HepG2 (cell line): ENCODE results near the gene WDR7. TPM values are rescaled to one million over a fixed set of nuclear protein-coding genes. Genes with fewer than 3 reads are reported as not detected.
A peak's percentile ranks its signal among the peaks of the same experiment; 100 is the strongest.

Experiments
- EP300 ChIP-seq, 3 experiments: sonication (generic) in 1 of 3; formaldehyde crosslinking in 1 of 3; IDR thresholded peaks; 2 replicates each; pipeline versions ENCODE4 v1.5.1 to v1.6.1; 2011 to 2020; ENCODE audit warnings: low read depth in 2 of 3, low read length in 2 of 3, borderline replicate concordance in 1 of 3, improper control_type of control experiment in 1 of 3, mild to moderate bottlenecking in 1 of 3, missing genetic modification reagents in 1 of 3, moderate library complexity in 1 of 3
- ETV5 ChIP-seq: IDR thresholded peaks from 2 replicates; pipeline ENCODE4 v1.6.1; 2018; ENCODE audit warnings: missing biosample characterization, missing genetic modification reagents, inconsistent platforms, borderline replicate concordance
- GABPA ChIP-seq, 2 experiments: IDR thresholded peaks; 2 replicates each; pipeline ENCODE4 v1.6.1; 2011 to 2016; ENCODE audit warnings: low read depth in 2 of 2, low read length in 1 of 2, missing biosample characterization in 1 of 2, missing genetic modification characterization in 1 of 2
- KDM5B ChIP-seq: sonication (generic); formaldehyde crosslinking; IDR thresholded peaks from 2 replicates; pipeline ENCODE4 v1.4.0; 2020; ENCODE audit warnings: missing genetic modification reagents, mild to moderate bottlenecking, borderline replicate concordance
- KLF15 ChIP-seq: sonication (generic); formaldehyde crosslinking; IDR thresholded peaks from 2 replicates; pipeline ENCODE4 v1.8.1; 2023; ENCODE audit warnings: borderline replicate concordance, mild to moderate bottlenecking, inconsistent platforms, missing genetic modification reagents, mixed read lengths
- LCORL ChIP-seq, 2 experiments: fragments of 450-650 bp in 1 of 2; sonication (generic) in 1 of 2; formaldehyde crosslinking in 1 of 2; IDR thresholded peaks; 2 replicates each; pipeline versions ENCODE4 v1.5.0 to v1.6.1; 2017 to 2020; ENCODE audit warnings: antibody characterized with exemption in 1 of 2, missing genetic modification reagents in 1 of 2
- MZF1 ChIP-seq: sonication (generic); formaldehyde crosslinking; IDR thresholded peaks from 2 replicates; pipeline ENCODE4 v1.8.1; 2023; ENCODE audit warnings: mild to moderate bottlenecking, missing genetic modification reagents, borderline replicate concordance
- NCOA1 ChIP-seq: sonication (generic); formaldehyde crosslinking; IDR thresholded peaks from 2 replicates; pipeline ENCODE4 v1.9.0; 2021; ENCODE audit warnings: missing genetic modification reagents
- NFE2L1 ChIP-seq: sonication (generic); formaldehyde crosslinking; IDR thresholded peaks from 2 replicates; pipeline ENCODE4 v1.4.0; 2020; ENCODE audit warnings: missing genetic modification reagents, mild to moderate bottlenecking, borderline replicate concordance
- NR2F6 ChIP-seq, 2 experiments: IDR thresholded peaks; 2 replicates each; pipeline ENCODE4 v1.6.1; 2016; ENCODE audit warnings: antibody characterized with exemption in 1 of 2, mild to moderate bottlenecking in 1 of 2
- NRL ChIP-seq: sonication (generic); formaldehyde crosslinking; IDR thresholded peaks from 2 replicates; pipeline ENCODE4 v1.5.0; 2020; ENCODE audit warnings: missing genetic modification reagents, mild to moderate bottlenecking, moderate library complexity, borderline replicate concordance
- POGZ ChIP-seq: sonication (generic); formaldehyde crosslinking; IDR thresholded peaks from 2 replicates; pipeline ENCODE4 v1.4.0; 2020; ENCODE audit warnings: mild to moderate bottlenecking, missing genetic modification reagents
- SAP130 ChIP-seq: IDR thresholded peaks from 2 replicates; pipeline ENCODE4 v1.6.1; 2016; ENCODE audit warnings: low read depth
- SATB2 ChIP-seq: sonication (generic); formaldehyde crosslinking; IDR thresholded peaks from 2 replicates; pipeline ENCODE4 v1.5.0; 2020; ENCODE audit warnings: missing genetic modification reagents
- SP4 ChIP-seq: sonication (generic); formaldehyde crosslinking; IDR thresholded peaks from 2 replicates; pipeline ENCODE4 v1.8.1; 2023; ENCODE audit warnings: mild to moderate bottlenecking, missing genetic modification reagents
- SPEN ChIP-seq: sonication (generic); formaldehyde crosslinking; IDR thresholded peaks from 2 replicates; pipeline ENCODE4 v1.5.1; 2020; ENCODE audit warnings: low read depth, mild to moderate bottlenecking, missing genetic modification reagents
- SRSF1 ChIP-seq: fragments of 200-400 bp; formaldehyde crosslinking; optimal IDR thresholded peaks from 2 replicates; pipeline ENCODE3; 2017; ENCODE audit warnings: mild to moderate bottlenecking, low read depth, low read length, moderate library complexity
- ZFP36L2 ChIP-seq: sonication (generic); formaldehyde crosslinking; IDR thresholded peaks from 2 replicates; pipeline ENCODE4 v1.4.0; 2020; ENCODE audit warnings: missing genetic modification reagents
- ZNF138 ChIP-seq: sonication (generic); formaldehyde crosslinking; IDR thresholded peaks from 2 replicates; pipeline ENCODE4 v1.5.0; 2020; ENCODE audit warnings: mild to moderate bottlenecking, low read depth, missing genetic modification reagents
- ZNF335 ChIP-seq: sonication (generic); formaldehyde crosslinking; IDR thresholded peaks from 2 replicates; pipeline ENCODE4 v1.4.0; 2020; ENCODE audit warnings: missing genetic modification reagents
- ZNF510 ChIP-seq: sonication (generic); formaldehyde crosslinking; IDR thresholded peaks from 2 replicates; pipeline ENCODE4 v1.4.0; 2020; ENCODE audit warnings: low read depth, mild to moderate bottlenecking, missing genetic modification reagents
- polyA plus RNA-seq, 8 experiments: library from polyadenylated mRNA; depleted of rRNA in 3 of 8; stranded (reverse) in 7 of 8; unstranded in 1 of 8; fragments of >200 nt; fragmentation: Illumina TruSeq in 4 of 8; extraction: Trizol in 4 of 8; gene quantifications; 2 replicates each; pipeline versions ENCODE4 v1.2.1 to v1.2.3, GENCODE V29; 2011 to 2016; ENCODE audit warnings: low read depth in 4 of 8, missing spikeins in 1 of 8, mixed read lengths in 1 of 8; ENCODE audit not compliant: insufficient read depth in 1 of 8
- total RNA-seq, 5 experiments: library from RNA; depleted of rRNA; stranded (reverse); fragments of >200 nt; fragmentation: Illumina TruSeq; extraction: Trizol; gene quantifications; 2 replicates each; pipeline ENCODE4 v1.2.3, GENCODE V29; 2016; ENCODE audit warnings: low read depth in 1 of 5
- TF ChIP-seq, protein P1 (sequence below): sonication (generic); formaldehyde crosslinking; IDR thresholded peaks from 2 replicates; pipeline ENCODE4 v1.4.0; 2020; ENCODE audit warnings: missing genetic modification reagents
- TF ChIP-seq, protein P2 (sequence below): sonication (generic); formaldehyde crosslinking; IDR thresholded peaks from 2 replicates; pipeline ENCODE4 v1.4.0; 2020; ENCODE audit warnings: missing genetic modification reagents, borderline replicate concordance

The WDR7 gene
- total and polyA plus RNA-seq, 2 of the 13 experiments (the other 11 are each of a cell fraction or from before 2014, with no cell fraction given): 2.0 to 7.8 TPM

DNA sequence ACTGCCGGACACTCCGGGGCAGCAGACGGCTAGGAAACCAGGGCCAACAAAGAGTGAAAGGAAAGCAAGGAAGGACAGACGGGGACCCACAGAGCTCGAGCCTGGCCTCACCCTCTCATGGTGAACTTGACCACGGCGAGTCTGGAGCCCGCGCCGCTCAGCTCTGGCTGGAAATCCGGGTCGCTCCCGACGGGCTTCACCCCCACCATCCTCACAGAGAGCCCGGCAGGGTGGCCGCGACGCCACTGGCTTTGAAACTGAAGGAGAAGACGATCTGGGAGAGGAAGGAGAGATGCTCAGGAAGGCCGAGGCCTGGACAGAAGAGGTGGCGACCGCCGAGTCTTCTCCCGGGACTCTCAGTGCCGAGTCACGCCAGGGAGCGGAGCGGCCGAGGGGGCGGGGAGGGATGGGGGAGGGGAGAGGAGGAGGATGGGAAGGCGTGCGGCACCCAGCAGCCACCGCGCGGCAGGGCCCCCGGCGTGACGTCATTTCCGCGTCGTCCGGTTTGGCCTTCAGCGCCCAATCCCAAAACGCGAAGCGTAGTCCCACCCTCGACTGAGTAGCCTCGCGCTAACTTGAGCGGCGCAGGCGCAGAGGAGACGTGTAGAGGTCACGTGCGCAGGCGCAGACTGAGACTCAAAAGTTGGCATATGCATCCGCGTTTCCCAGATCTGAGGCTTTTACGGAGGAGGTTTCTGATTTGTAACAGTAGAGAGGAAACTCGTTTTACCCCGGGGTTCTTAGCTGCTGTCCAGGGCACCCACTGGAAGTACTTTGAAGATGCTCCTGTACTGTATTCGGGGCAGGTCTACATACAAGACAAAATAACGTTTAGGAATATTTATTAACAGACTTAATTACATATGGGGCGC is 12.7 kb upstream of the WDR7 start, which contains the start of gene TXNL1 (continued):
- TF ChIP-seq, protein P1, sequence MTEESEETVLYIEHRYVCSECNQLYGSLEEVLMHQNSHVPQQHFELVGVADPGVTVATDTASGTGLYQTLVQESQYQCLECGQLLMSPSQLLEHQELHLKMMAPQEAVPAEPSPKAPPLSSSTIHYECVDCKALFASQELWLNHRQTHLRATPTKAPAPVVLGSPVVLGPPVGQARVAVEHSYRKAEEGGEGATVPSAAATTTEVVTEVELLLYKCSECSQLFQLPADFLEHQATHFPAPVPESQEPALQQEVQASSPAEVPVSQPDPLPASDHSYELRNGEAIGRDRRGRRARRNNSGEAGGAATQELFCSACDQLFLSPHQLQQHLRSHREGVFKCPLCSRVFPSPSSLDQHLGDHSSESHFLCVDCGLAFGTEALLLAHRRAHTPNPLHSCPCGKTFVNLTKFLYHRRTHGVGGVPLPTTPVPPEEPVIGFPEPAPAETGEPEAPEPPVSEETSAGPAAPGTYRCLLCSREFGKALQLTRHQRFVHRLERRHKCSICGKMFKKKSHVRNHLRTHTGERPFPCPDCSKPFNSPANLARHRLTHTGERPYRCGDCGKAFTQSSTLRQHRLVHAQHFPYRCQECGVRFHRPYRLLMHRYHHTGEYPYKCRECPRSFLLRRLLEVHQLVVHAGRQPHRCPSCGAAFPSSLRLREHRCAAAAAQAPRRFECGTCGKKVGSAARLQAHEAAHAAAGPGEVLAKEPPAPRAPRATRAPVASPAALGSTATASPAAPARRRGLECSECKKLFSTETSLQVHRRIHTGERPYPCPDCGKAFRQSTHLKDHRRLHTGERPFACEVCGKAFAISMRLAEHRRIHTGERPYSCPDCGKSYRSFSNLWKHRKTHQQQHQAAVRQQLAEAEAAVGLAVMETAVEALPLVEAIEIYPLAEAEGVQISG (CRISPR knock-in tag): peak; percentile 96
- peak; percentile 99 for TF ChIP-seq POGZ
- 0 out of 2 replicates have a peak, but pooled peaks have one; percentile 11 for TF ChIP-seq NRL
- peak; percentile 94 for TF ChIP-seq SPEN (CRISPR knock-in tag)
- no peak for TF ChIP-seq SATB2 (CRISPR knock-in tag)
- no peak for TF ChIP-seq NR2F6 (IDR thresholded peaks at IDR 0.05)
- TF ChIP-seq NR2F6 (CRISPR knock-in tag; IDR thresholded peaks at IDR 0.05): peak; percentile 58; the same call in 1 of the 2 replicates
- TF ChIP-seq, protein P2, sequence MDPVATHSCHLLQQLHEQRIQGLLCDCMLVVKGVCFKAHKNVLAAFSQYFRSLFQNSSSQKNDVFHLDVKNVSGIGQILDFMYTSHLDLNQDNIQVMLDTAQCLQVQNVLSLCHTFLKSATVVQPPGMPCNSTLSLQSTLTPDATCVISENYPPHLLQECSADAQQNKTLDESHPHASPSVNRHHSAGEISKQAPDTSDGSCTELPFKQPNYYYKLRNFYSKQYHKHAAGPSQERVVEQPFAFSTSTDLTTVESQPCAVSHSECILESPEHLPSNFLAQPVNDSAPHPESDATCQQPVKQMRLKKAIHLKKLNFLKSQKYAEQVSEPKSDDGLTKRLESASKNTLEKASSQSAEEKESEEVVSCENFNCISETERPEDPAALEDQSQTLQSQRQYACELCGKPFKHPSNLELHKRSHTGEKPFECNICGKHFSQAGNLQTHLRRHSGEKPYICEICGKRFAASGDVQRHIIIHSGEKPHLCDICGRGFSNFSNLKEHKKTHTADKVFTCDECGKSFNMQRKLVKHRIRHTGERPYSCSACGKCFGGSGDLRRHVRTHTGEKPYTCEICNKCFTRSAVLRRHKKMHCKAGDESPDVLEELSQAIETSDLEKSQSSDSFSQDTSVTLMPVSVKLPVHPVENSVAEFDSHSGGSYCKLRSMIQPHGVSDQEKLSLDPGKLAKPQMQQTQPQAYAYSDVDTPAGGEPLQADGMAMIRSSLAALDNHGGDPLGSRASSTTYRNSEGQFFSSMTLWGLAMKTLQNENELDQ: no peak
- TF ChIP-seq EP300 (IDR thresholded peaks at IDR 0.05; ENCODE audit: low read depth in 2 of 2, low read length in 2 of 2): peak in 1 of 2 experiments; percentile 73; a peak in 1 of 4 replicates
- TF ChIP-seq EP300 (CRISPR knock-in tag; IDR thresholded peaks at IDR 0.05; ENCODE audit: borderline replicate concordance): no peak
- peak; percentile 65 for TF ChIP-seq SRSF1
- no peak for TF ChIP-seq ZFP36L2
- TF ChIP-seq SP4 (CRISPR knock-in tag): peak; percentile 44; the same call in 1 of the 2 replicates
- TF ChIP-seq LCORL (IDR thresholded peaks at IDR 0.05): no peak
- peak; percentile 72 for TF ChIP-seq LCORL (CRISPR knock-in tag; IDR thresholded peaks at IDR 0.05)
- TF ChIP-seq NCOA1 (CRISPR knock-in tag): no peak
- TF ChIP-seq ZNF138 (CRISPR knock-in tag): no peak
- TF ChIP-seq SAP130 (CRISPR knock-in tag): peak; percentile 86
- TF ChIP-seq NFE2L1 (CRISPR knock-in tag): peak; percentile 93; the same call in 1 of the 2 replicates
- peak; percentile 95 for TF ChIP-seq ZNF335 (CRISPR knock-in tag)
- TF ChIP-seq GABPA (IDR thresholded peaks at IDR 0.05; ENCODE audit: low read depth, low read length): peak; percentile 84
- peak; percentile 95 for TF ChIP-seq GABPA (CRISPR knock-in tag; IDR thresholded peaks at IDR 0.05; ENCODE audit: low read depth)
- TF ChIP-seq ETV5: peak; percentile 81
- peak; percentile 71; the same call in 1 of the 2 replicates for TF ChIP-seq KDM5B (CRISPR knock-in tag)
- no peak for TF ChIP-seq MZF1 (CRISPR knock-in tag)
- peak; percentile 89 for TF ChIP-seq KLF15
- peak; percentile 76; the same call in 1 of the 2 replicates for TF ChIP-seq ZNF510 (CRISPR knock-in tag)
